HL-60 (cell line): ENCODE data around the gene TTLL11.

Experiments
- CTCF ChIP-seq: IDR thresholded peaks from one replicate; pipeline ENCODE4 v1.5.1; 2011; ENCODE audit warnings: low read length, control low read depth, inconsistent platforms; ENCODE audit not compliant: insufficient read depth
- GABPA ChIP-seq: IDR thresholded peaks from 2 replicates; pipeline ENCODE4 v1.6.1; 2012; ENCODE audit warnings: low read depth
- POLR2AphosphoS5 ChIP-seq: IDR thresholded peaks from 2 replicates; pipeline ENCODE4 v1.6.1; 2012; ENCODE audit warnings: low read depth
- REST ChIP-seq: IDR thresholded peaks from 2 replicates; pipeline ENCODE4 v1.6.1; 2012; ENCODE audit warnings: low read depth; ENCODE audit not compliant: insufficient replicate concordance
- SPI1 ChIP-seq: IDR thresholded peaks from 2 replicates; pipeline ENCODE4 v1.6.1; 2012; ENCODE audit warnings: low read depth, mild to moderate bottlenecking, borderline replicate concordance

- TF ChIP-seq CTCF (no peak), POLR2AphosphoS5 (no peak), REST (no peak), GABPA (no peak), SPI1 (no peak)
These were observed 48.6 kb upstream of the TTLL11 start for GRCh38 chr9:122141671-122142070.
